ENCODE data around the gene SLBP.

DNA sequence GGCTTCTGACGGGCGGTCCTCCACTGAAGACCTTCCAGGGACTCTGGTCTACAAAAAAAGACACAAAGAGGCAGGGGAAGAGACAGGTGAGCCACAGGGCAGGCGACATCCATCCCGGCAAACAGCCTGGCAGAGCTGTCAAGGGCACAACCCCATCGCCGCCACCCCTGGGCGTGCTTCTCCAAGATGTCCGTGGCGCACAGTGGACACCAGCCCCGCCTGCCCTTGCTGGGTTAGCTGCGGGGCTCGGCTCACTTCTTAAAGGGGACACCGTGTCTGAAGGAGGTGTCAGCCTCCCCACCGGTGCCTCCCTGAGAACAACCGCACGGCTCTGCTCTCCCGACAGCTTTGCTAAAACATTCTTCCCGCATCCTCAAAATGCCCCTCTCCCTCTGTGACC lies 56.4 kb downstream of the SLBP start:
- TF ChIP-seq, protein P1, sequence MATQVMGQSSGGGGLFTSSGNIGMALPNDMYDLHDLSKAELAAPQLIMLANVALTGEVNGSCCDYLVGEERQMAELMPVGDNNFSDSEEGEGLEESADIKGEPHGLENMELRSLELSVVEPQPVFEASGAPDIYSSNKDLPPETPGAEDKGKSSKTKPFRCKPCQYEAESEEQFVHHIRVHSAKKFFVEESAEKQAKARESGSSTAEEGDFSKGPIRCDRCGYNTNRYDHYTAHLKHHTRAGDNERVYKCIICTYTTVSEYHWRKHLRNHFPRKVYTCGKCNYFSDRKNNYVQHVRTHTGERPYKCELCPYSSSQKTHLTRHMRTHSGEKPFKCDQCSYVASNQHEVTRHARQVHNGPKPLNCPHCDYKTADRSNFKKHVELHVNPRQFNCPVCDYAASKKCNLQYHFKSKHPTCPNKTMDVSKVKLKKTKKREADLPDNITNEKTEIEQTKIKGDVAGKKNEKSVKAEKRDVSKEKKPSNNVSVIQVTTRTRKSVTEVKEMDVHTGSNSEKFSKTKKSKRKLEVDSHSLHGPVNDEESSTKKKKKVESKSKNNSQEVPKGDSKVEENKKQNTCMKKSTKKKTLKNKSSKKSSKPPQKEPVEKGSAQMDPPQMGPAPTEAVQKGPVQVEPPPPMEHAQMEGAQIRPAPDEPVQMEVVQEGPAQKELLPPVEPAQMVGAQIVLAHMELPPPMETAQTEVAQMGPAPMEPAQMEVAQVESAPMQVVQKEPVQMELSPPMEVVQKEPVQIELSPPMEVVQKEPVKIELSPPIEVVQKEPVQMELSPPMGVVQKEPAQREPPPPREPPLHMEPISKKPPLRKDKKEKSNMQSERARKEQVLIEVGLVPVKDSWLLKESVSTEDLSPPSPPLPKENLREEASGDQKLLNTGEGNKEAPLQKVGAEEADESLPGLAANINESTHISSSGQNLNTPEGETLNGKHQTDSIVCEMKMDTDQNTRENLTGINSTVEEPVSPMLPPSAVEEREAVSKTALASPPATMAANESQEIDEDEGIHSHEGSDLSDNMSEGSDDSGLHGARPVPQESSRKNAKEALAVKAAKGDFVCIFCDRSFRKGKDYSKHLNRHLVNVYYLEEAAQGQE (IDR thresholded peaks at IDR 0.05; ENCODE audit: insufficient read depth in 1 of 2, low read depth in 2 of 2, low read length in 2 of 2): no peak
- no peak for TF ChIP-seq TAF1 (IDR thresholded peaks at IDR 0.05; ENCODE audit: borderline replicate concordance, insufficient read depth, low read length)
- no peak for TF ChIP-seq POLR2AphosphoS5 (IDR thresholded peaks at IDR 0.05; ENCODE audit: low read depth, low read length)
- no peak for TF ChIP-seq SIN3A (IDR thresholded peaks at IDR 0.05; ENCODE audit: borderline replicate concordance, insufficient read depth, low read length)
